OCI-LY1 (cell line): ENCODE measurements around the gene BAIAP2L1.
"Not testable (repeated sequence)": the region's sequence is repeated elsewhere in the genome, so short reads cannot be mapped to it uniquely, and the experiment has no call there.

ENCODE experiments used
- H2AFZ ChIP-seq: fragments of 200-600 bp; sonication (generic), shearing (Covaris generic); 2 replicates; pipeline ENCODE4 v1.6.0; 2014; ENCODE audit warnings: antibody characterized with exemption, mild to moderate bottlenecking, low read length
- H3F3A ChIP-seq: fragments of 200-600 bp; sonication (generic), shearing (Covaris generic); 2 replicates; pipeline ENCODE4 v1.6.0; 2014; ENCODE audit warnings: mild to moderate bottlenecking, antibody characterized with exemption, low read length, moderate library complexity; ENCODE audit not compliant: insufficient read depth
- H3K27ac ChIP-seq: fragments of 200-600 bp; sonication (generic); 2 replicates; pipeline ENCODE4 v1.5.1; 2014; ENCODE audit warnings: low read length, mixed run types, mild to moderate bottlenecking, low read depth; ENCODE audit not compliant: poor library complexity, severe bottlenecking
- H3K27me3 ChIP-seq: fragments of 200-600 bp; sonication (generic); 2 replicates; pipeline ENCODE4 v1.6.0; 2014; ENCODE audit warnings: antibody characterized with exemption, mild to moderate bottlenecking, low read length, moderate library complexity; ENCODE audit not compliant: insufficient read depth
- H3K36me3 ChIP-seq: fragments of 200-600 bp; sonication (generic); 2 replicates; pipeline ENCODE4 v1.6.1; 2014; ENCODE audit warnings: mild to moderate bottlenecking, antibody characterized with exemption, low read length, moderate library complexity, mixed read lengths; ENCODE audit not compliant: insufficient read depth
- H3K4me1 ChIP-seq: fragments of 200-600 bp; sonication (generic); 2 replicates; pipeline ENCODE4 v1.5.1; 2014; ENCODE audit warnings: mild to moderate bottlenecking, low read length, moderate library complexity; ENCODE audit not compliant: insufficient read depth, severe bottlenecking
- H3K4me2 ChIP-seq: fragments of 200-600 bp; sonication (generic), shearing (Covaris generic); 2 replicates; pipeline ENCODE4 v1.6.1; 2014; ENCODE audit warnings: low read length
- H3K4me3 ChIP-seq: fragments of 200-600 bp; sonication (generic); 2 replicates; pipeline ENCODE4 v1.5.1; 2014; ENCODE audit warnings: low read length, low read depth, mild to moderate bottlenecking, mixed read lengths; ENCODE audit not compliant: poor library complexity, severe bottlenecking
- H3K79me2 ChIP-seq: fragments of 200-600 bp; shearing (Covaris generic); 2 replicates; pipeline ENCODE4 v1.6.1; 2016; ENCODE audit warnings: mixed run types, low read length, mixed read lengths; ENCODE audit not compliant: insufficient read depth
- H3K9ac ChIP-seq: fragments of 200-600 bp; sonication (generic), shearing (Covaris generic); 2 replicates; pipeline ENCODE4 v1.6.1; 2014; ENCODE audit warnings: mild to moderate bottlenecking, low read length, mixed read lengths
- H3K9me2 ChIP-seq: fragments of 200-600 bp; sonication (generic), shearing (Covaris generic); 2 replicates; pipeline ENCODE4 v1.6.1; 2014; ENCODE audit warnings: low read depth, mild to moderate bottlenecking, low read length, mixed read lengths
- H3K9me3 ChIP-seq: fragments of 200-600 bp; shearing (Covaris generic); 2 replicates; pipeline ENCODE4 v1.6.1; 2014; ENCODE audit warnings: low read length, mixed read lengths
- H4K20me1 ChIP-seq: fragments of 200-600 bp; sonication (generic), shearing (Covaris generic); 2 replicates; pipeline ENCODE4 v1.6.0; 2016; ENCODE audit warnings: mild to moderate bottlenecking, low read length; ENCODE audit not compliant: insufficient read depth
- EZH2 ChIP-seq: fragments of 200-600 bp; sonication (generic), shearing (Covaris generic); IDR thresholded peaks from 2 replicates; pipeline ENCODE4 v1.8.0; 2017; ENCODE audit warnings: borderline replicate concordance, mixed run types, mild to moderate bottlenecking, antibody characterized with exemption, low read length, moderate library complexity, mixed read lengths
- TF ChIP-seq, protein P1 (sequence below): fragments of 200-600 bp; sonication (generic), shearing (Covaris generic); IDR thresholded peaks from 2 replicates; pipeline ENCODE4 v1.5.1; 2017; ENCODE audit warnings: mild to moderate bottlenecking, antibody characterized with exemption, low read length, moderate library complexity, mixed read lengths

The BAIAP2L1 gene

DNA sequence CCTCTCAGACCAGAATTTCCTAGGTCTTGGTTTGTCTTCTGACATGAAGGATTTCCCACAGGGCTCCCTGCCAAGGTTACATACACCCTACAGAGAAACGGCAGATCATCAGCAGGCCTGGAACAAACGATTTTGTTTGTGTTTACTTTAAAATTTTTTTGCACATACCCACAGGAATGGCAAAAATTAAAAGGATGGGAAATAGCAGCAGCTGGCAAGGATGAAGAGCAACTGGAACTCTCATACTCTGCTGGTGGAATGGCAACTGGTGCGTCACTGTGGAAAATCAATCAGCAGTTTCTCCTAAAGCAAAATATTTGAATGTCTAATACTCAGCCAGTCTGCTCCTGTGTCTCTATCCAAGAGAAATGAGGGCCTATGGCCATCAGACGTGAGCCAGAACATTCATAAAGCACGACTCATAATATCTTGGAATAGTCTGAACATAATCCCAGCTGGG is 6.5 kb downstream of the BAIAP2L1 start:
- H3K9me3 ChIP-seq = no peaks in the 10 kb centered on the region
- H3K9me2 ChIP-seq = no peaks in the 10 kb centered on the region
- H4K20me1 ChIP-seq = no peaks in the 10 kb centered on the region
- H3K9ac ChIP-seq = no peak overlapping the region
- H3K27me3 ChIP-seq = peaks cover 6% of the 10 kb centered on the region; the same call in 1 of the 2 replicates
- TF ChIP-seq, protein P1, sequence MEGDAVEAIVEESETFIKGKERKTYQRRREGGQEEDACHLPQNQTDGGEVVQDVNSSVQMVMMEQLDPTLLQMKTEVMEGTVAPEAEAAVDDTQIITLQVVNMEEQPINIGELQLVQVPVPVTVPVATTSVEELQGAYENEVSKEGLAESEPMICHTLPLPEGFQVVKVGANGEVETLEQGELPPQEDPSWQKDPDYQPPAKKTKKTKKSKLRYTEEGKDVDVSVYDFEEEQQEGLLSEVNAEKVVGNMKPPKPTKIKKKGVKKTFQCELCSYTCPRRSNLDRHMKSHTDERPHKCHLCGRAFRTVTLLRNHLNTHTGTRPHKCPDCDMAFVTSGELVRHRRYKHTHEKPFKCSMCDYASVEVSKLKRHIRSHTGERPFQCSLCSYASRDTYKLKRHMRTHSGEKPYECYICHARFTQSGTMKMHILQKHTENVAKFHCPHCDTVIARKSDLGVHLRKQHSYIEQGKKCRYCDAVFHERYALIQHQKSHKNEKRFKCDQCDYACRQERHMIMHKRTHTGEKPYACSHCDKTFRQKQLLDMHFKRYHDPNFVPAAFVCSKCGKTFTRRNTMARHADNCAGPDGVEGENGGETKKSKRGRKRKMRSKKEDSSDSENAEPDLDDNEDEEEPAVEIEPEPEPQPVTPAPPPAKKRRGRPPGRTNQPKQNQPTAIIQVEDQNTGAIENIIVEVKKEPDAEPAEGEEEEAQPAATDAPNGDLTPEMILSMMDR = no peak
- no peak for TF ChIP-seq EZH2
- no peaks in the 10 kb centered on the region for H3F3A ChIP-seq
- H2AFZ ChIP-seq = no peak overlapping the region
- no peaks in the 10 kb centered on the region for H3K36me3 ChIP-seq
- H3K4me3 ChIP-seq = no peak overlapping the region
- no peaks in the 10 kb centered on the region for H3K79me2 ChIP-seq
- no peaks in the 10 kb centered on the region for H3K4me1 ChIP-seq
- H3K27ac ChIP-seq = no peak overlapping the region
- no peak overlapping the region for H3K4me2 ChIP-seq

GRCh38 chr7:98387544-98388226 is 13.2 kb downstream of the BAIAP2L1 start:
- no peak overlapping the region for H3K4me2 ChIP-seq
- no peak overlapping the region for H3K27ac ChIP-seq

DNA sequence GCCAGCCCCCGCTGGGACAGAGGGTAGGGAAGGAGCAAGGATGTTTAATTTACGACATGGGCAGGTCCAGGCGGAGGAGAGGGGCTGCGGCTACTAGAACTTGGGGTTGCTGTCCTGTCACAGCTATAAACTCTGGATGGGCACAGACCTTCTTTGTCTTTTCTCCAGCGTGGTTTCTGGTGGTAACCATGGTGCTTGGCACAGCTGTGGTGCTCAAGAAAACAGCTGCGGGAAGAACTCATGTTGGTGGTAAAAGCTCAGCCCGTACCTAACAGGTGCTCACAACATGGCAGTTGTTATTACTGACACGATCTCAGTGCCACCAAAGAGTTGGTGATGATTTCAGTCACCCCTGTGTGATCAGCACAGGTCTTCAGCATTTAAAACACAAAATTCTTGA is 13.8 kb downstream of the BAIAP2L1 start:
- H4K20me1 ChIP-seq = no peaks in the 10 kb centered on the region
- TF ChIP-seq, protein P1 = no peak
- no peak for TF ChIP-seq EZH2
- H3K27ac ChIP-seq = no peak overlapping the region
- H3K36me3 ChIP-seq = no peaks in the 10 kb centered on the region
- H3F3A ChIP-seq = no peaks in the 10 kb centered on the region
- no peak overlapping the region for H2AFZ ChIP-seq
- no peaks in the 10 kb centered on the region for H3K27me3 ChIP-seq
- no peaks in the 10 kb centered on the region for H3K4me1 ChIP-seq
- no peaks in the 10 kb centered on the region for H3K9me2 ChIP-seq
- no peak overlapping the region for H3K4me3 ChIP-seq
- H3K4me2 ChIP-seq = no peak overlapping the region
- no peak overlapping the region for H3K9ac ChIP-seq
- no peaks in the 10 kb centered on the region for H3K79me2 ChIP-seq
- no peaks in the 10 kb centered on the region for H3K9me3 ChIP-seq

More at GRCh38 chr7:98387544-98388226, 13.2 kb downstream of the BAIAP2L1 start:
- no peak overlapping the region for H3K4me3 ChIP-seq
- H3K4me1 ChIP-seq = no peaks in the 10 kb centered on the region
- H3K36me3 ChIP-seq = no peaks in the 10 kb centered on the region
- no peaks in the 10 kb centered on the region for H3K9me3 ChIP-seq
- no peaks in the 10 kb centered on the region for H3K79me2 ChIP-seq
- TF ChIP-seq EZH2 = no peak
- TF ChIP-seq, protein P1 = no peak
- no peak overlapping the region for H3K9ac ChIP-seq
- H2AFZ ChIP-seq = no peak overlapping the region
- no peaks in the 10 kb centered on the region for H3K27me3 ChIP-seq
- H4K20me1 ChIP-seq = no peaks in the 10 kb centered on the region
- no peaks in the 10 kb centered on the region for H3F3A ChIP-seq
- H3K9me2 ChIP-seq = no peaks in the 10 kb centered on the region

DNA sequence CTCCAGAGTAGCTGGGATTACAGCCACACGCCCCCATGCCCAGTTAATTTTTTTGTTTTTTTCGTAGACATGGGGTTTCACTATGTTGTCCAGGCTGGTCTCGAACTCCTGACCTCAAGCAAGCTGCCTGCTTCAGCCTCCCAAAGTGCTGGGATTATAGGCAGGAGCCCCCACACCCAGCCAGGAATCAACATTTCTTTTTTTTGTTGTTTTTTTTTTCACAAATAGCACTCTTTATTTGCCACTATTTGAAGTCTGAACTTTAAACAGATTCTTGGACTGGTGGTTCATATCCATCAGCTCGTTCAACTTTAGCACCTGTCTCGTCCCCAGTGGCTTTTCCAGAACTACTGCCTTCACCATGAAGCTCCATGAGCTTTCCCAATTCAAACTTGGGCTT is 15.4 kb downstream of the BAIAP2L1 start:
- H3K9me2 ChIP-seq, H3K79me2 ChIP-seq: not testable (repeated sequence)

More for the DNA sequence above, 15.4 kb downstream of the BAIAP2L1 start:
- not testable (repeated sequence) for H3F3A ChIP-seq, H3K27ac ChIP-seq, H3K4me2 ChIP-seq, H2AFZ ChIP-seq, H4K20me1 ChIP-seq, H3K9ac ChIP-seq, H3K36me3 ChIP-seq, H3K4me3 ChIP-seq, H3K9me3 ChIP-seq, H3K4me1 ChIP-seq, H3K27me3 ChIP-seq
